ENCODE measurements around the gene ACOT7. TPM values are rescaled to one million over a fixed set of nuclear protein-coding genes. Genes with fewer than 3 reads are reported as not detected.

Gene ACOT7
- total RNA-seq, 1 donor from 2014 or later, result 35.1 TPM

- TF ChIP-seq CTCF (IDR thresholded peaks at IDR 0.05; ENCODE audit: unreplicated experiment), result no peak
- DNase-seq (ENCODE audit: low spot score), result no peak
- H3K4me3 Mint-ChIP-seq (ENCODE audit: unreplicated experiment), result no peak overlapping the region
- H3K36me3 Mint-ChIP-seq (ENCODE audit: low read depth, unreplicated experiment), result no peaks in the 10 kb centered on the region
- no peaks in the 10 kb centered on the region for H3K27me3 Mint-ChIP-seq (ENCODE audit: unreplicated experiment)
- no peak overlapping the region for H3K27ac Mint-ChIP-seq (ENCODE audit: unreplicated experiment)
- no peaks in the 10 kb centered on the region for H3K9me3 Mint-ChIP-seq (ENCODE audit: unreplicated experiment)
- peaks cover 3% of the 10 kb centered on the region for H3K4me1 Mint-ChIP-seq (ENCODE audit: unreplicated experiment)
Measured at GRCh38 chr1:6294080-6294889, 99.3 kb downstream of the ACOT7 start.

GRCh38 chr1:6292102-6292501, 101.5 kb downstream of the ACOT7 start:
- Mint-ChIP-seq H3K27ac (ENCODE audit: unreplicated experiment) (no peak overlapping the region), H3K27me3 (ENCODE audit: unreplicated experiment) (peaks cover 6% of the 10 kb centered on the region), H3K4me3 (ENCODE audit: unreplicated experiment) (no peak overlapping the region), H3K36me3 (ENCODE audit: low read depth, unreplicated experiment) (no peaks in the 10 kb centered on the region), H3K4me1 (ENCODE audit: unreplicated experiment) (peaks cover 3% of the 10 kb centered on the region), H3K9me3 (ENCODE audit: unreplicated experiment) (no peaks in the 10 kb centered on the region)
- no peak for TF ChIP-seq CTCF (IDR thresholded peaks at IDR 0.05; ENCODE audit: unreplicated experiment)
- DNase-seq (ENCODE audit: low spot score), result no peak

GRCh38 chr1:6288665-6289064, 104.9 kb downstream of the ACOT7 start:
- Mint-ChIP-seq H3K4me1 (ENCODE audit: unreplicated experiment) (no peaks in the 10 kb centered on the region), H3K27ac (ENCODE audit: unreplicated experiment) (no peak overlapping the region), H3K4me3 (ENCODE audit: unreplicated experiment) (no peak overlapping the region), H3K9me3 (ENCODE audit: unreplicated experiment) (no peaks in the 10 kb centered on the region), H3K27me3 (ENCODE audit: unreplicated experiment) (peaks cover 6% of the 10 kb centered on the region), H3K36me3 (ENCODE audit: low read depth, unreplicated experiment) (no peaks in the 10 kb centered on the region)
- no peak for TF ChIP-seq CTCF (IDR thresholded peaks at IDR 0.05; ENCODE audit: unreplicated experiment)
- DNase-seq (ENCODE audit: low spot score), result no peak

GRCh38 chr1:6288026-6288425, 105.5 kb downstream of the ACOT7 start:
- Mint-ChIP-seq H3K4me3 (ENCODE audit: unreplicated experiment) (no peak overlapping the region), H3K9me3 (ENCODE audit: unreplicated experiment) (no peaks in the 10 kb centered on the region), H3K27ac (ENCODE audit: unreplicated experiment) (no peak overlapping the region), H3K27me3 (ENCODE audit: unreplicated experiment) (peaks cover 6% of the 10 kb centered on the region), H3K36me3 (ENCODE audit: low read depth, unreplicated experiment) (no peaks in the 10 kb centered on the region), H3K4me1 (ENCODE audit: unreplicated experiment) (no peaks in the 10 kb centered on the region)
- no peak for DNase-seq (ENCODE audit: low spot score)
- TF ChIP-seq CTCF (IDR thresholded peaks at IDR 0.05; ENCODE audit: unreplicated experiment), result no peak

GRCh38 chr1:6287431-6287886, 106.1 kb downstream of the ACOT7 start:
- Mint-ChIP-seq H3K4me1 (ENCODE audit: unreplicated experiment) (no peaks in the 10 kb centered on the region), H3K27ac (ENCODE audit: unreplicated experiment) (no peak overlapping the region), H3K4me3 (ENCODE audit: unreplicated experiment) (no peak overlapping the region), H3K36me3 (ENCODE audit: low read depth, unreplicated experiment) (no peaks in the 10 kb centered on the region), H3K27me3 (ENCODE audit: unreplicated experiment) (peaks cover 6% of the 10 kb centered on the region), H3K9me3 (ENCODE audit: unreplicated experiment) (no peaks in the 10 kb centered on the region)
- no peak for DNase-seq (ENCODE audit: low spot score)
- TF ChIP-seq CTCF (IDR thresholded peaks at IDR 0.05; ENCODE audit: unreplicated experiment), result no peak

Data from endothelial cell (in vitro differentiated cells).